SK-N-SH treated with all-trans-retinoic acid at 6 μM for 48 hours (cell line): Measurements from ENCODE around the gene OR8B3.

Experiments used
- ATAC-seq: fragments of 200-7000 bp; cut with Tn5 transposase; 3 replicates; pipeline ENCODE4 v1.9.1; 2020; ENCODE audit warnings: mild to moderate bottlenecking, moderate library complexity
- BACH2 ChIP-seq: fragments of 250-450 bp; sonication (Bioruptor Pico); IDR thresholded peaks from 2 replicates; pipeline ENCODE4 v1.9.0; 2021; ENCODE audit warnings: mild to moderate bottlenecking, borderline replicate concordance
- CREB5 ChIP-seq: fragments of 250-450 bp; sonication (Bioruptor Pico); IDR thresholded peaks from 2 replicates; pipeline ENCODE4 v1.5.1; 2020; ENCODE audit warnings: low read depth, mild to moderate bottlenecking, moderate library complexity
- CSDC2 ChIP-seq: fragments of 250-450 bp; sonication (Bioruptor Pico); IDR thresholded peaks from 2 replicates; pipeline ENCODE4 v1.5.0; 2020; ENCODE audit warnings: mild to moderate bottlenecking, moderate library complexity
- CSRNP3 ChIP-seq: fragments of 250-450 bp; sonication (Bioruptor Pico); IDR thresholded peaks from 2 replicates; pipeline ENCODE4 v1.5.1; 2021; ENCODE audit warnings: mild to moderate bottlenecking, moderate library complexity
- ESRRG ChIP-seq: fragments of 250-450 bp; sonication (Bioruptor Pico); IDR thresholded peaks from 2 replicates; pipeline ENCODE4 v1.6.1; 2021; ENCODE audit warnings: mild to moderate bottlenecking
- GLIS3 ChIP-seq: fragments of 250-450 bp; sonication (Bioruptor Pico); IDR thresholded peaks from 2 replicates; pipeline ENCODE4 v1.5.0; 2020; ENCODE audit warnings: mild to moderate bottlenecking, moderate library complexity
- OSR1 ChIP-seq: fragments of 250-450 bp; sonication (Bioruptor Pico); IDR thresholded peaks from 2 replicates; pipeline ENCODE4 v1.8.0; 2022; ENCODE audit warnings: moderate library complexity, mild to moderate bottlenecking, inconsistent platforms
- PATZ1 ChIP-seq: fragments of 250-450 bp; sonication (Bioruptor Pico); IDR thresholded peaks from 2 replicates; pipeline ENCODE4 v1.8.0; 2020; ENCODE audit warnings: mild to moderate bottlenecking, moderate library complexity, borderline replicate concordance
- PPARA ChIP-seq: fragments of 250-450 bp; sonication (Bioruptor Pico); IDR thresholded peaks from 2 replicates; pipeline ENCODE4 v1.5.0; 2020; ENCODE audit warnings: mild to moderate bottlenecking, borderline replicate concordance
- RARB ChIP-seq: fragments of 250-450 bp; sonication (Bioruptor Pico); IDR thresholded peaks from 2 replicates; pipeline ENCODE4 v1.8.0; 2021; ENCODE audit warnings: mild to moderate bottlenecking, moderate library complexity
- SNAI2 ChIP-seq: fragments of 250-450 bp; sonication (Bioruptor Pico); IDR thresholded peaks from 2 replicates; pipeline ENCODE4 v1.5.0; 2020; ENCODE audit warnings: mild to moderate bottlenecking, moderate library complexity
- TCF4 ChIP-seq: fragments of 250-450 bp; sonication (Bioruptor Pico); IDR thresholded peaks from 2 replicates; pipeline ENCODE4 v1.8.0; 2021; ENCODE audit warnings: mild to moderate bottlenecking, moderate library complexity, borderline replicate concordance
- TOX ChIP-seq: fragments of 250-450 bp; sonication (Bioruptor Pico); IDR thresholded peaks from 2 replicates; pipeline ENCODE4 v1.8.0; 2021; ENCODE audit warnings: mild to moderate bottlenecking, moderate library complexity, borderline replicate concordance
- TSHZ2 ChIP-seq: fragments of 250-450 bp; sonication (Bioruptor Pico); IDR thresholded peaks from 2 replicates; pipeline ENCODE4 v1.5.0; 2020; ENCODE audit warnings: mild to moderate bottlenecking, moderate library complexity
- ZC3H10 ChIP-seq: fragments of 250-450 bp; sonication (Bioruptor Pico); IDR thresholded peaks from 2 replicates; pipeline ENCODE4 v1.5.1; 2021; ENCODE audit warnings: mild to moderate bottlenecking, moderate library complexity
- ZFP30 ChIP-seq: fragments of 450-650 bp; formaldehyde crosslinking; IDR thresholded peaks from 2 replicates; pipeline ENCODE4 v1.5.0; 2022; ENCODE audit warnings: mild to moderate bottlenecking, moderate library complexity
- ZNF565 ChIP-seq: fragments of 450-650 bp; formaldehyde crosslinking; conservative IDR thresholded peaks from 2 replicates; pipeline ENCODE4 v1.5.0; 2020; ENCODE audit warnings: low read depth, mild to moderate bottlenecking, moderate library complexity
- ZNF8 ChIP-seq: fragments of 450-650 bp; formaldehyde crosslinking; IDR thresholded peaks from 2 replicates; pipeline ENCODE4 v1.5.0; 2020; ENCODE audit warnings: mild to moderate bottlenecking, moderate library complexity

OR8B3 gene

DNA sequence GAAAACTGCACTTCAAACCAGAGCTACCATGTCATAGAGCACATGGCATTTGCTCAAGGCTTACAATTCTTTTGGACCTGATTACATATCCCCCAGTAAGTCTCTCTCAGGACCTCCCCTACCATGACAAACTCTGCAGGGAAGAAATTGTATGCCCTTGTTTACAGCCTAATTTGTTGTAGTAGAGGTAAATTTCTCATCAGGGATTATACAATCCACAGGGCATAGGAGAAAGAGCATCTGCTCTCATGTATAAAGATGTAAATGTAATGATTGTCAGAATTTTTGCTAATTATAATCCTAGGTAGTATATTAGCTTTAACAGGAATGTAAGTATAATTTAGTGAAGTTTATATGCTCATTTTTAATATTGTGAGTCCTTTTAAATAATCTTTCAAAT lies at the start of gene OR8B3:
Gene OR8B3, minus strand, starts transcription at position 101 of the 400 bp plus-strand sequence. CDS start 1,673 bp downstream, outside the sequence.
- ATAC-seq = no peak
- no peak for TF ChIP-seq TOX
- TF ChIP-seq, all 23 proteins: peak for 0

GRCh38 chr11:124446916-124447315 lies 48.1 kb upstream of the OR8B3 start:
- ATAC-seq = no peak
- TF ChIP-seq TOX = no peak

DNA sequence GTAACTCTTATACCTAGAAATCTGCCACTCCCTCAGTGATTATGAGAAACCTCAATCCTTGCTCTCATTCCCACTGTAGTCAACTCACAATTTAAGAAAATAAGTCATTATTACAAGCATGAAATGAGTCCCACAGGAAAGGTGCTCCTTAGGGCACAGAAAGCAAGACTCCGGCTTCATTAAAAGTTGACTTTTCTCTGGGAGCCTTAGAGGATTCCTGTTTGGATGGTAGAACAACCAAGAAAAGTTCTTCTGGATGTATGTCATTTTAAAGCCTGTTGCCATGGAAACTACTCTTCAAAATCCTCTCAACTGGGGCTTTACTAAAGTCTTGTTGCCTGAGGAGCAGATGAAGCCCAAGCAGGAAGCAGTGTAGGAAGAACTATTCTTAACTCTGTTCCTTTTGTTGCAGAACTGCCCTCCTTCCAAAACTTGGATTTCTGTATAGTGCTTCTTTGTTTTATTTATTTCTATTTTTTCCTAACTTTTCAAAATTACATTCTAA lies 46.9 kb upstream of the OR8B3 start, which contains the start of gene OR8B8:
Gene OR8B8, minus strand, starts transcription at position 51 of the 505 bp plus-strand sequence. CDS start 4,611 bp downstream, outside the sequence.
- ATAC-seq = no peak
- TF ChIP-seq ZNF8 (CRISPR knock-in tag) = no peak

DNA sequence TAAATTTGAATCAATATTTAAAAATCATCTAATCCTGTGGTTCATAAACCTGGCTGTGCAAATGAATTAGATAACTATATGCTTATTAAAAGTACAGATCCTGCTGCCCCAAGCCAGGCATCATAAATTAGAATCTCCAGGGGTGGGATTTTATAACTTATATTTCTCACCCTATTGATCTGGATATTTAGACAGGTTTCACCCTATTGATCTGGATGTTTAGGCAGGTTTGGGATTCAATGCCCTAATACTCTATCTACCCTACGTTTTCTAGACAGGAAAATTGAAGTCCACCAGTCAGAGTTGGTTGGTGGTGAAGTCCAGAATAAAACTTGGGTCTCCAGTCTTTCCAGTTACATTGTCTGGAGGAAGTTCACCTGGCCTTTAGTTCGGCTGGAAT lies 44.0 kb upstream of the OR8B3 start:
- no peak for ATAC-seq
- TF ChIP-seq TSHZ2 (CRISPR knock-in tag) (no peak), RARB (CRISPR knock-in tag) (no peak), PATZ1 (CRISPR knock-in tag) (no peak), ZFP30 (no peak), ZNF565 (CRISPR knock-in tag) (no peak), CSDC2 (CRISPR knock-in tag) (no peak), SNAI2 (CRISPR knock-in tag) (no peak), TOX (no peak), TCF4 (no peak), ZC3H10 (CRISPR knock-in tag) (no peak), GLIS3 (CRISPR knock-in tag) (no peak)

DNA sequence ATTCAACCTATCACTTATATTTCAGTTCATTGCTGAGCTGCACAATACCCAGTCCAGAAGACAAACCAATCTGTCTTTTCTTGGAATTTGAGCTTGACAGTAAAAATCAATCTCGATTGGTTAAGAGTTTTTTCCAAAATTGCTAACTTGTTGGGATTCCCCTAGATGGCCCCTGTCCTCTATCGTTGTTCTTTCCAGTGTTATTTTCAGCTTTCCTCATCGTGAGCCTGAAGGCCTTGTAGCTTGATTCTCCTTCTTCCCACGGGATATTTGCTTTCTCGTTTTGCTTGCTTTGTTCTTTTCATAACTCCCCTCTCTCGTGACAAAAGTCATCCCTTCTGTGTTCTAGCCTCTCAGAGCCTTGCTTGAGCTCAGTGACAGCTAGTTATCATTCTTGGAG lies 43.6 kb upstream of the OR8B3 start:
- ATAC-seq = no peak
- TF ChIP-seq PPARA (CRISPR knock-in tag) (no peak), TSHZ2 (CRISPR knock-in tag) (no peak), CSRNP3 (CRISPR knock-in tag) (no peak), TCF4 (no peak), CSDC2 (CRISPR knock-in tag) (no peak), OSR1 (CRISPR knock-in tag) (no peak), ESRRG (CRISPR knock-in tag) (no peak), BACH2 (CRISPR knock-in tag) (no peak), ZNF8 (CRISPR knock-in tag) (no peak), CREB5 (CRISPR knock-in tag) (no peak), ZFP30 (no peak), PATZ1 (CRISPR knock-in tag) (no peak)
